ENCODE measurements around the gene BHLHE40. TPM values are rescaled to one million over a fixed set of nuclear protein-coding genes. Genes with fewer than 3 reads are reported as not detected.

The BHLHE40 gene
- polyA plus RNA-seq, 1 experiment = 7.6 TPM

- TF ChIP-seq CTCF (IDR thresholded peaks at IDR 0.05; ENCODE audit: low read depth, low read length) = peak; percentile 97
- ChIA-PET CTCF (interaction anchor here (0.6 to 6.0 kb wide), 19 partner anchors 8 to 273 kb away, joined by 3 to 129 read pairs (median 3); no protein-coding TSS in a partner anchor), POLR2A (interaction anchor here (0.6 to 2.6 kb wide), 4 partner anchors 22 to 269 kb away, joined by 4 to 20 read pairs (median 7); no protein-coding TSS in a partner anchor)
- DNase-seq (ENCODE audit: low read depth, low spot score) = peak; percentile 81
- Histone ChIP-seq H3K9me3 (ENCODE audit: control insufficient read depth, insufficient read depth, low read length) (no peaks in the 10 kb centered on the region), H3K27ac (ENCODE audit: low read depth, low read length) (peak overlapping the region; percentile 75), H3K4me3 (ENCODE audit: low read depth, low read length) (peak overlapping the region; percentile 92), H3K27me3 (ENCODE audit: control insufficient read depth, insufficient read depth, low read length) (no peaks in the 10 kb centered on the region)
Measured at GRCh38 chr3:4980229-4981203, 1.3 kb downstream of the BHLHE40 start.

- TF ChIP-seq CTCF (IDR thresholded peaks at IDR 0.05; ENCODE audit: low read depth, low read length) = no peak
- Histone ChIP-seq H3K9me3 (ENCODE audit: control insufficient read depth, insufficient read depth, low read length) (no peaks in the 10 kb centered on the region), H3K4me3 (ENCODE audit: low read depth, low read length) (peak overlapping the region; percentile 92), H3K27ac (ENCODE audit: low read depth, low read length) (no peak overlapping the region), H3K27me3 (ENCODE audit: control insufficient read depth, insufficient read depth, low read length) (no peaks in the 10 kb centered on the region)
- POLR2A ChIA-PET = interaction anchor here (0.6 to 0.9 kb wide), 2 partner anchors 77 to 270 kb away, joined by 3 to 10 read pairs; no protein-coding TSS in a partner anchor
- CTCF ChIA-PET = interaction anchor here (0.6 to 6.0 kb wide), 12 partner anchors 26 to 274 kb away, joined by 3 to 129 read pairs (median 5); no protein-coding TSS in a partner anchor
- no peak for DNase-seq (ENCODE audit: low read depth, low spot score)
Measured at GRCh38 chr3:4981294-4981664, 2.0 kb downstream of the BHLHE40 start.

- H3K27me3 ChIP-seq (ENCODE audit: control insufficient read depth, insufficient read depth, low read length) = no peaks in the 10 kb centered on the region
- H3K9me3 ChIP-seq (ENCODE audit: control insufficient read depth, insufficient read depth, low read length) = no peaks in the 10 kb centered on the region; the same call in 1 of the 2 replicates
- ChIA-PET POLR2A (interaction anchor here (0.6 to 0.9 kb wide), 2 partner anchors 76 to 270 kb away, joined by 3 read pairs; no protein-coding TSS in a partner anchor), CTCF (interaction anchor here (1.1 to 4.1 kb wide), 6 partner anchors 41 to 271 kb away, joined by 3 to 25 read pairs (median 16); no protein-coding TSS in a partner anchor)
- no peak for DNase-seq (ENCODE audit: low read depth, low spot score)
- peak; percentile 65 for TF ChIP-seq CTCF (IDR thresholded peaks at IDR 0.05; ENCODE audit: low read depth, low read length)
- no peak overlapping the region for H3K27ac ChIP-seq (ENCODE audit: low read depth, low read length)
- H3K4me3 ChIP-seq (ENCODE audit: low read depth, low read length) = peak overlapping the region; percentile 92
Measured at GRCh38 chr3:4981665-4982494, 2.6 kb downstream of the BHLHE40 start.

- ChIA-PET CTCF (interaction anchor here (0.7 to 4.1 kb wide), 9 partner anchors 9 to 327 kb away, joined by 3 to 25 read pairs (median 3); no protein-coding TSS in a partner anchor), POLR2A (interaction anchor here (0.6 to 0.7 kb wide), 3 partner anchors 268 to 286 kb away, joined by 3 to 5 read pairs (median 3); no protein-coding TSS in a partner anchor)
- Histone ChIP-seq H3K27me3 (ENCODE audit: control insufficient read depth, insufficient read depth, low read length) (no peaks in the 10 kb centered on the region), H3K9me3 (ENCODE audit: control insufficient read depth, insufficient read depth, low read length) (no peaks in the 10 kb centered on the region; the same call in 1 of the 2 replicates), H3K4me3 (ENCODE audit: low read depth, low read length) (peak overlapping the region; percentile 37), H3K27ac (ENCODE audit: low read depth, low read length) (peak overlapping the region; percentile 53)
- no peak for DNase-seq (ENCODE audit: low read depth, low spot score)
- TF ChIP-seq CTCF (IDR thresholded peaks at IDR 0.05; ENCODE audit: low read depth, low read length) = no peak
Measured at GRCh38 chr3:4982773-4983738, 3.8 kb downstream of the BHLHE40 start.
